Measurements from ENCODE around the gene OXT.
"Not testable (repeated sequence)": the region's sequence is repeated elsewhere in the genome, so short reads cannot be mapped to it uniquely, and the experiment has no call there.

OXT gene

GRCh38 chr20:3105256-3106137 lies 34.1 kb downstream of the OXT start:
- TF ChIP-seq ZNF274 (IDR thresholded peaks at IDR 0.05; ENCODE audit: low read depth, low read length) = no peak
- no peak overlapping the region for H3K4me3 ChIP-seq (ENCODE audit: low read length)

GRCh38 chr20:3106185-3106584 lies 34.8 kb downstream of the OXT start:
- no peak for TF ChIP-seq ZNF274 (IDR thresholded peaks at IDR 0.05; ENCODE audit: low read depth, low read length)
- H3K4me3 ChIP-seq (ENCODE audit: low read length) = no peak overlapping the region

GRCh38 chr20:3106658-3107463 lies 35.4 kb downstream of the OXT start:
- H3K4me3 ChIP-seq (ENCODE audit: low read length) = no peak overlapping the region
- TF ChIP-seq ZNF274 (IDR thresholded peaks at IDR 0.05; ENCODE audit: low read depth, low read length) = no peak

- TF ChIP-seq ZNF274 (IDR thresholded peaks at IDR 0.05; ENCODE audit: low read depth, low read length) = no peak
- H3K4me3 ChIP-seq (ENCODE audit: low read length) = no peak overlapping the region
Observed at GRCh38 chr20:3107464-3108025, 36.1 kb downstream of the OXT start.

- TF ChIP-seq ZNF274 (IDR thresholded peaks at IDR 0.05; ENCODE audit: low read depth, low read length) = no peak
- no peak overlapping the region for H3K4me3 ChIP-seq (ENCODE audit: low read length)
Observed at GRCh38 chr20:3109350-3110302, 38.2 kb downstream of the OXT start.

- H3K4me3 ChIP-seq (ENCODE audit: low read length) = no peak overlapping the region
- TF ChIP-seq ZNF274 (IDR thresholded peaks at IDR 0.05; ENCODE audit: low read depth, low read length) = no peak
Observed at GRCh38 chr20:3111507-3111906, 40.1 kb downstream of the OXT start.

- no peak overlapping the region for H3K4me3 ChIP-seq (ENCODE audit: low read length)
- TF ChIP-seq ZNF274 (IDR thresholded peaks at IDR 0.05; ENCODE audit: low read depth, low read length) = no peak
Observed at GRCh38 chr20:3111995-3112394, 40.6 kb downstream of the OXT start.

GRCh38 chr20:3115190-3116107 lies 44.0 kb downstream of the OXT start:
- TF ChIP-seq ZNF274 (IDR thresholded peaks at IDR 0.05; ENCODE audit: low read depth, low read length) = no peak
- no peak overlapping the region for H3K4me3 ChIP-seq (ENCODE audit: low read length)

- H3K4me3 ChIP-seq (ENCODE audit: low read length) = no peak overlapping the region
- TF ChIP-seq ZNF274 (IDR thresholded peaks at IDR 0.05; ENCODE audit: low read depth, low read length) = no peak
Observed at GRCh38 chr20:3116341-3116740, 44.9 kb downstream of the OXT start.

- not testable (repeated sequence) for H3K4me3 ChIP-seq (ENCODE audit: low read length)
Observed at GRCh38 chr20:3117839-3118379, 46.5 kb downstream of the OXT start.

- no peak overlapping the region for H3K4me3 ChIP-seq (ENCODE audit: low read length)
- TF ChIP-seq ZNF274 (IDR thresholded peaks at IDR 0.05; ENCODE audit: low read depth, low read length) = no peak
Observed at GRCh38 chr20:3119044-3119443, 47.6 kb downstream of the OXT start.

- TF ChIP-seq ZNF274 (IDR thresholded peaks at IDR 0.05; ENCODE audit: low read depth, low read length) = no peak
- H3K4me3 ChIP-seq (ENCODE audit: low read length) = no peak overlapping the region
Observed at GRCh38 chr20:3121271-3121911, 50.0 kb downstream of the OXT start.

All from GM08714 (cell line).